SU-DHL-6 (cell line): ENCODE measurements around the gene CLCN1.

Experiments used
- H2AFZ ChIP-seq: fragments of 200-600 bp; sonication (generic); 2 replicates; pipeline ENCODE4 v1.6.1; 2014; ENCODE audit warnings: low read depth, mild to moderate bottlenecking, moderate library complexity, mixed read lengths, antibody characterized with exemption, low read length; ENCODE audit not compliant: severe bottlenecking
- H3F3A ChIP-seq: fragments of 200-600 bp; shearing (Covaris generic); 2 replicates; pipeline ENCODE4 v1.6.0; 2016; ENCODE audit warnings: antibody characterized with exemption, mild to moderate bottlenecking; ENCODE audit not compliant: insufficient read depth
- H3K27ac ChIP-seq: fragments of 200-600 bp; sonication (generic); 2 replicates; pipeline ENCODE4 v1.5.1; 2016; ENCODE audit warnings: low read depth, mild to moderate bottlenecking, low read length, moderate library complexity, mixed read lengths
- H3K27me3 ChIP-seq: fragments of 200-600 bp; sonication (generic), shearing (Covaris generic); 2 replicates; pipeline ENCODE4 v1.6.0; 2014; ENCODE audit warnings: mild to moderate bottlenecking, low read length
- H3K36me3 ChIP-seq: fragments of 200-600 bp; sonication (generic); 2 replicates; pipeline ENCODE4 v1.6.1; 2014; ENCODE audit warnings: mild to moderate bottlenecking, low read length, mixed read lengths
- H3K4me2 ChIP-seq: fragments of 300-600, 200-600 bp; shearing (Covaris generic), sonication (generic); 2 replicates; pipeline ENCODE4 v1.6.0; 2014; ENCODE audit warnings: low read length, low read depth, mild to moderate bottlenecking; ENCODE audit not compliant: poor library complexity, severe bottlenecking
- H3K4me3 ChIP-seq: fragments of 200-600 bp; sonication (generic); 2 replicates; pipeline ENCODE4 v1.5.1; 2014; ENCODE audit warnings: antibody characterized with exemption, low read length, mild to moderate bottlenecking, mixed read lengths; ENCODE audit not compliant: insufficient read depth, poor library complexity, severe bottlenecking
- H3K79me2 ChIP-seq: fragments of 200-600 bp; sonication (generic); 2 replicates; pipeline ENCODE4 v1.6.1; 2014; ENCODE audit warnings: mild to moderate bottlenecking, low read length, moderate library complexity; ENCODE audit not compliant: insufficient read depth
- H3K9ac ChIP-seq: fragments of 200-600 bp; sonication (generic); 2 replicates; pipeline ENCODE4 v1.7.0; 2014; ENCODE audit warnings: mild to moderate bottlenecking, low read length
- H3K9me2 ChIP-seq: fragments of 200-600 bp; sonication (generic); replicated peaks from 2 replicates; pipeline ENCODE4 v1.6.1; 2014; ENCODE audit warnings: low read length; ENCODE audit not compliant: insufficient read depth
- H3K9me3 ChIP-seq: fragments of 200-600 bp; sonication (generic); 2 replicates; pipeline ENCODE4 v1.6.1; 2014; ENCODE audit warnings: low read length, mixed read lengths; ENCODE audit not compliant: insufficient read depth
- H4K20me1 ChIP-seq: fragments of 200-600 bp; sonication (generic); 2 replicates; pipeline ENCODE4 v1.6.1; 2014; ENCODE audit warnings: low read depth, mild to moderate bottlenecking, antibody characterized with exemption, low read length, moderate library complexity, mixed read lengths
- CTCF ChIP-seq: fragments of 200-600 bp; sonication (generic); IDR thresholded peaks from one replicate; pipeline ENCODE4 v1.5.1; 2017; ENCODE audit warnings: antibody characterized with exemption, mild to moderate bottlenecking, low read length, moderate library complexity; ENCODE audit not compliant: insufficient read depth, poor library complexity, severe bottlenecking
- EZH2phosphoT487 ChIP-seq: fragments of 200-600 bp; sonication (generic), shearing (Covaris generic); conservative IDR thresholded peaks from 2 replicates; pipeline ENCODE4 v1.6.1; 2018; ENCODE audit warnings: mild to moderate bottlenecking, antibody characterized with exemption, low read length, moderate library complexity, mixed read lengths

CLCN1 gene

GRCh38 chr7:143356414-143357050, 40.6 kb downstream of the CLCN1 start:
- H3K9me2 ChIP-seq, result no peaks in the 10 kb centered on the region
- no peak overlapping the region for H3K9ac ChIP-seq
- no peak overlapping the region for H3K4me2 ChIP-seq
- no peaks in the 10 kb centered on the region for H4K20me1 ChIP-seq
- TF ChIP-seq CTCF, result no peak
- TF ChIP-seq EZH2phosphoT487, result no peak
- no peak overlapping the region for H2AFZ ChIP-seq
- no peak overlapping the region for H3K27ac ChIP-seq
- H3F3A ChIP-seq, result no peaks in the 10 kb centered on the region
- no peaks in the 10 kb centered on the region for H3K79me2 ChIP-seq
- no peaks in the 10 kb centered on the region for H3K9me3 ChIP-seq
- H3K36me3 ChIP-seq, result no peaks in the 10 kb centered on the region
- H3K4me3 ChIP-seq, result no peak overlapping the region
- H3K27me3 ChIP-seq, result no peaks in the 10 kb centered on the region

GRCh38 chr7:143358626-143359025, 42.7 kb downstream of the CLCN1 start:
- H3F3A ChIP-seq, result no peaks in the 10 kb centered on the region
- H3K9ac ChIP-seq, result no peak overlapping the region
- TF ChIP-seq EZH2phosphoT487 (no peak), CTCF (no peak)
- no peak overlapping the region for H3K4me3 ChIP-seq
- no peaks in the 10 kb centered on the region for H3K79me2 ChIP-seq
- H3K36me3 ChIP-seq, result no peaks in the 10 kb centered on the region
- no peaks in the 10 kb centered on the region for H3K27me3 ChIP-seq
- no peak overlapping the region for H2AFZ ChIP-seq
- H3K9me2 ChIP-seq, result no peaks in the 10 kb centered on the region
- no peak overlapping the region for H3K4me2 ChIP-seq
- H3K27ac ChIP-seq, result no peak overlapping the region
- H3K9me3 ChIP-seq, result no peaks in the 10 kb centered on the region
- no peaks in the 10 kb centered on the region for H4K20me1 ChIP-seq

- Histone ChIP-seq H3K27me3 (no peaks in the 10 kb centered on the region), H3K9me3 (no peaks in the 10 kb centered on the region), H3K27ac (no peak overlapping the region), H2AFZ (no peak overlapping the region), H3K9ac (no peak overlapping the region), H3K79me2 (no peaks in the 10 kb centered on the region), H3F3A (no peaks in the 10 kb centered on the region), H4K20me1 (no peaks in the 10 kb centered on the region), H3K4me3 (no peak overlapping the region), H3K4me2 (no peak overlapping the region), H3K36me3 (no peaks in the 10 kb centered on the region), H3K9me2 (no peaks in the 10 kb centered on the region)
- TF ChIP-seq EZH2phosphoT487 (no peak), CTCF (no peak)
Observed at GRCh38 chr7:143359771-143360353, 44.0 kb downstream of the CLCN1 start.
